Measurements from ENCODE around the gene RAB22A. TPM values are rescaled to one million over a fixed set of nuclear protein-coding genes. Genes with fewer than 3 reads are reported as not detected.

Gene RAB22A
- total RNA-seq, 1 experiment from 2014 or later: 9.9 TPM

DNA sequence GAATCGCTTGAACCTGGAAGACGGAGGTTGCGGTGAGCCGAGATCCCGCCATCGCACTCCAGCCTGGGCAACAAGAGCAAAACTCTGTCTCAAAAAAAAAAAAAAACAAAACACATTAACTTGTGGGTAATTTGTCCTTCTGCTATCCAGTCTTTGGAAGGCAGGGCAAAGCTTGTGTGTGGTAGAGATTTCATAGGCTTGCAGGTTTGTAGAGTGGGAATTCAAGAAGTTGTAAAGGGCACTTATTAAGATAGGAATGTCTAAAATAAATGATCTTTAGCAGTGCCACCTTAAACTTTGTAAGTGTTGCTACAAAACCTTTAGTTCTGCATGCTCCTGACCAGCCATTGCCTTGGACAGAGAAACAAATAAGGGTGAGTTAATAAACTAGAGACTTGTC, 87.9 kb downstream of the RAB22A start:
- Histone ChIP-seq H3K9me3 (ENCODE audit: control insufficient read depth in 1 of 2, insufficient read depth in 1 of 2, low read depth in 1 of 2, low read length in 2 of 2) (no peaks in the 10 kb centered on the region), H4K20me1 (ENCODE audit: insufficient read depth) (peaks cover 22% of the 10 kb centered on the region; the same call in 1 of the 2 replicates), H3K9ac (ENCODE audit: low read length) (no peak overlapping the region), H2AFZ (ENCODE audit: low read depth, low read length, poor library complexity, severe bottlenecking) (no peak overlapping the region), H3K9me2 (ENCODE audit: insufficient read depth) (no peaks in the 10 kb centered on the region), H3K4me1 (ENCODE audit: control insufficient read depth in 1 of 2, insufficient read depth in 2 of 2, low read length in 2 of 2) (no peaks in the 10 kb centered on the region), H3K27ac (ENCODE audit: low read depth, low read length) (no peak overlapping the region), H3K4me2 (ENCODE audit: low read length) (no peak overlapping the region), H3K27me3 (ENCODE audit: insufficient read depth, low read length) (no peaks in the 10 kb centered on the region), H3K36me3 (ENCODE audit: control insufficient read depth in 1 of 2, insufficient read depth in 2 of 2, low read length in 2 of 2) (no peaks in the 10 kb centered on the region), H3K79me2 (ENCODE audit: insufficient read depth, low read length) (peaks cover 99% of the 10 kb centered on the region), H3K4me3 (replicated peaks in 1 of 2; ENCODE audit: low read depth in 1 of 2, low read length in 2 of 2) (no peak overlapping the region)
- ChIA-PET POLR2A (no interaction called here), RAD21 (ENCODE audit: low non-redundant PET in 1 of 2, low total read pairs in 2 of 2, uncharacterized antibody in 2 of 2, unreplicated experiment in 2 of 2) (no interaction called here), CTCF (no interaction called here)
- DNase-seq (ENCODE audit: low read depth, low spot score): no peak
- intact Hi-C loops (cut with micrococcal nuclease): no loop called here
- no TSS peak for BruUV-seq (replicated peaks)
- no peak for ATAC-seq
- TF ChIP-seq, protein P1, sequence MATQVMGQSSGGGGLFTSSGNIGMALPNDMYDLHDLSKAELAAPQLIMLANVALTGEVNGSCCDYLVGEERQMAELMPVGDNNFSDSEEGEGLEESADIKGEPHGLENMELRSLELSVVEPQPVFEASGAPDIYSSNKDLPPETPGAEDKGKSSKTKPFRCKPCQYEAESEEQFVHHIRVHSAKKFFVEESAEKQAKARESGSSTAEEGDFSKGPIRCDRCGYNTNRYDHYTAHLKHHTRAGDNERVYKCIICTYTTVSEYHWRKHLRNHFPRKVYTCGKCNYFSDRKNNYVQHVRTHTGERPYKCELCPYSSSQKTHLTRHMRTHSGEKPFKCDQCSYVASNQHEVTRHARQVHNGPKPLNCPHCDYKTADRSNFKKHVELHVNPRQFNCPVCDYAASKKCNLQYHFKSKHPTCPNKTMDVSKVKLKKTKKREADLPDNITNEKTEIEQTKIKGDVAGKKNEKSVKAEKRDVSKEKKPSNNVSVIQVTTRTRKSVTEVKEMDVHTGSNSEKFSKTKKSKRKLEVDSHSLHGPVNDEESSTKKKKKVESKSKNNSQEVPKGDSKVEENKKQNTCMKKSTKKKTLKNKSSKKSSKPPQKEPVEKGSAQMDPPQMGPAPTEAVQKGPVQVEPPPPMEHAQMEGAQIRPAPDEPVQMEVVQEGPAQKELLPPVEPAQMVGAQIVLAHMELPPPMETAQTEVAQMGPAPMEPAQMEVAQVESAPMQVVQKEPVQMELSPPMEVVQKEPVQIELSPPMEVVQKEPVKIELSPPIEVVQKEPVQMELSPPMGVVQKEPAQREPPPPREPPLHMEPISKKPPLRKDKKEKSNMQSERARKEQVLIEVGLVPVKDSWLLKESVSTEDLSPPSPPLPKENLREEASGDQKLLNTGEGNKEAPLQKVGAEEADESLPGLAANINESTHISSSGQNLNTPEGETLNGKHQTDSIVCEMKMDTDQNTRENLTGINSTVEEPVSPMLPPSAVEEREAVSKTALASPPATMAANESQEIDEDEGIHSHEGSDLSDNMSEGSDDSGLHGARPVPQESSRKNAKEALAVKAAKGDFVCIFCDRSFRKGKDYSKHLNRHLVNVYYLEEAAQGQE (IDR thresholded peaks at IDR 0.05; ENCODE audit: low read depth): no peak
- TF ChIP-seq SP1 (IDR thresholded peaks at IDR 0.05; ENCODE audit: low read depth) (no peak), TCF7L2 (IDR thresholded peaks at IDR 0.05; ENCODE audit: borderline replicate concordance, extremely low read depth, insufficient read depth, insufficient read length) (no peak), JUND (IDR thresholded peaks at IDR 0.05) (no peak), SRF (IDR thresholded peaks at IDR 0.05; ENCODE audit: low read depth) (no peak), EZH2phosphoT487 (IDR thresholded peaks at IDR 0.05; ENCODE audit: borderline replicate concordance) (no peak), POLR2A (IDR thresholded peaks at IDR 0.05; ENCODE audit: borderline replicate concordance, extremely low read depth, insufficient read depth, insufficient read length) (no peak), ZNF274 (IDR thresholded peaks at IDR 0.05; ENCODE audit: low read depth, low read length) (no peak), RAD21 (IDR thresholded peaks at IDR 0.05; ENCODE audit: low read depth) (no peak), POLR2AphosphoS5 (IDR thresholded peaks at IDR 0.05; ENCODE audit: low read depth, low read length) (no peak), EZH2 (IDR thresholded peaks at IDR 0.05) (no peak), ELF1 (IDR thresholded peaks at IDR 0.05; ENCODE audit: borderline replicate concordance, low read depth) (no peak), SIN3A (IDR thresholded peaks at IDR 0.05; ENCODE audit: low read depth) (no peak), ZFX (IDR thresholded peaks at IDR 0.05) (no peak)
- TF ChIP-seq, protein P2, sequence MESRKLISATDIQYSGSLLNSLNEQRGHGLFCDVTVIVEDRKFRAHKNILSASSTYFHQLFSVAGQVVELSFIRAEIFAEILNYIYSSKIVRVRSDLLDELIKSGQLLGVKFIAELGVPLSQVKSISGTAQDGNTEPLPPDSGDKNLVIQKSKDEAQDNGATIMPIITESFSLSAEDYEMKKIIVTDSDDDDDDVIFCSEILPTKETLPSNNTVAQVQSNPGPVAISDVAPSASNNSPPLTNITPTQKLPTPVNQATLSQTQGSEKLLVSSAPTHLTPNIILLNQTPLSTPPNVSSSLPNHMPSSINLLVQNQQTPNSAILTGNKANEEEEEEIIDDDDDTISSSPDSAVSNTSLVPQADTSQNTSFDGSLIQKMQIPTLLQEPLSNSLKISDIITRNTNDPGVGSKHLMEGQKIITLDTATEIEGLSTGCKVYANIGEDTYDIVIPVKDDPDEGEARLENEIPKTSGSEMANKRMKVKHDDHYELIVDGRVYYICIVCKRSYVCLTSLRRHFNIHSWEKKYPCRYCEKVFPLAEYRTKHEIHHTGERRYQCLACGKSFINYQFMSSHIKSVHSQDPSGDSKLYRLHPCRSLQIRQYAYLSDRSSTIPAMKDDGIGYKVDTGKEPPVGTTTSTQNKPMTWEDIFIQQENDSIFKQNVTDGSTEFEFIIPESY (IDR thresholded peaks at IDR 0.05; ENCODE audit: extremely low read depth, insufficient replicate concordance, low read length): no peak
- TF ChIP-seq, protein P3, sequence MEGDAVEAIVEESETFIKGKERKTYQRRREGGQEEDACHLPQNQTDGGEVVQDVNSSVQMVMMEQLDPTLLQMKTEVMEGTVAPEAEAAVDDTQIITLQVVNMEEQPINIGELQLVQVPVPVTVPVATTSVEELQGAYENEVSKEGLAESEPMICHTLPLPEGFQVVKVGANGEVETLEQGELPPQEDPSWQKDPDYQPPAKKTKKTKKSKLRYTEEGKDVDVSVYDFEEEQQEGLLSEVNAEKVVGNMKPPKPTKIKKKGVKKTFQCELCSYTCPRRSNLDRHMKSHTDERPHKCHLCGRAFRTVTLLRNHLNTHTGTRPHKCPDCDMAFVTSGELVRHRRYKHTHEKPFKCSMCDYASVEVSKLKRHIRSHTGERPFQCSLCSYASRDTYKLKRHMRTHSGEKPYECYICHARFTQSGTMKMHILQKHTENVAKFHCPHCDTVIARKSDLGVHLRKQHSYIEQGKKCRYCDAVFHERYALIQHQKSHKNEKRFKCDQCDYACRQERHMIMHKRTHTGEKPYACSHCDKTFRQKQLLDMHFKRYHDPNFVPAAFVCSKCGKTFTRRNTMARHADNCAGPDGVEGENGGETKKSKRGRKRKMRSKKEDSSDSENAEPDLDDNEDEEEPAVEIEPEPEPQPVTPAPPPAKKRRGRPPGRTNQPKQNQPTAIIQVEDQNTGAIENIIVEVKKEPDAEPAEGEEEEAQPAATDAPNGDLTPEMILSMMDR (IDR thresholded peaks at IDR 0.05 in 2 of 3, conservative IDR thresholded peaks at IDR 0.05 in 1 of 3; ENCODE audit: borderline replicate concordance in 1 of 3, insufficient read depth in 1 of 3, low read depth in 2 of 3, low read length in 2 of 3): no peak
- TF ChIP-seq, protein P4, sequence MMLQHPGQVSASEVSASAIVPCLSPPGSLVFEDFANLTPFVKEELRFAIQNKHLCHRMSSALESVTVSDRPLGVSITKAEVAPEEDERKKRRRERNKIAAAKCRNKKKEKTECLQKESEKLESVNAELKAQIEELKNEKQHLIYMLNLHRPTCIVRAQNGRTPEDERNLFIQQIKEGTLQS (IDR thresholded peaks at IDR 0.05): no peak

Measured in HCT116 (cell line).